SK-N-MC (cell line): Measurements from ENCODE around the gene CHI3L2.

ENCODE experiments used
- EZH2 ChIP-seq: fragments of 200-600 bp; sonication (generic); IDR thresholded peaks from one replicate; pipeline ENCODE4 v1.6.1; 2017; ENCODE audit warnings: antibody characterized with exemption
- FOXP2 ChIP-seq: optimal IDR thresholded peaks from 2 replicates; pipeline ENCODE3; 2011; ENCODE audit warnings: mild to moderate bottlenecking, moderate library complexity; ENCODE audit not compliant: insufficient read depth; ENCODE audit errors: extremely low read length, control extremely low read depth
- POLR2AphosphoS5 ChIP-seq: IDR thresholded peaks from 2 replicates; pipeline ENCODE4 v1.6.1; 2012; ENCODE audit warnings: mild to moderate bottlenecking, low read depth, low read length, borderline replicate concordance

DNA sequence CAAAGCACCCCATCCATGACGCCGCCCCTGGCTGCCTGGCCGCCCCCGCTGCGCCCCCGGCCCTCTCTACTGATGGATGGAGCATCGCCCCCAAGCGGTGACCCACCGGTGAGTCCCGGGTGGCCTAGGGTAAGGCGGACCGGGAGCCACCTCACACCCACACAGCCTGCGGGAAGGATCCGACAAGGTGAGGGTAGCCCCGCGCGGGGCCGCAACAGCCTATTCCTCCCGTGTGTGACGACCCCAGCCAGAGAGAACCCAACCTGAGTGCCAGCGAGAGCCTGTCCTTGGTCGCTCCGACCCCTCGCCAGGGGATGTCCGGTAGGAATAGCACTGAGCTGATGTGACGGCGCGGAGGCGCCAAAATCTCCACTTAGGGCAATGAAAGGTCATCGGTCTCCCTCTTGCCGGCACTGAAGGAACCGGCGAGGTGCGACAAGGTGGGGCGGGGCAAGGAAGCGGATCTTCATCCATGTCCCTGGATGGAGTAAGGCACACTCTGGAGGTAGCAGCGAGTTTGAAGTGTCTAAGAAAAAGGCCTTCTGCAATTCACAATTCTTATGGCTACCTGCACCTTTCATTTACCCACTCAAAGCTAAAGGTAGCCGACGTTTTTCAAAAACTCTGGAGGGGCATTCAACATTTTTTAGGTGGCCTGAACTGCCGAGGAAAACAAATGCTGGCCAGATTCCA, 43.4 kb downstream of the CHI3L2 start:
- TF ChIP-seq EZH2 (no peak), POLR2AphosphoS5 (no peak), FOXP2 (no peak)
